Fibroblast of lung (primary cell): ENCODE results near the gene ANGPT4. TPM values are rescaled to one million over a fixed set of nuclear protein-coding genes. Genes with fewer than 3 reads are reported as not detected.

Source experiments
- DNase-seq, 2 donors: peaks; one replicate each; pipeline versions ENCODE4 v3.0.0 to v3.0.0-alpha.2; 2010; ENCODE audit warnings: low read depth in 2 of 2
- H2AFZ ChIP-seq: 2 replicates; pipeline ENCODE4 v1.5.1; 2012; ENCODE audit warnings: low read length, control low read depth, inconsistent platforms
- H3K27ac ChIP-seq: 2 replicates; pipeline ENCODE4 v1.5.1; 2011; ENCODE audit warnings: low read length, control low read depth; ENCODE audit not compliant: insufficient read depth
- H3K27me3 ChIP-seq: 2 replicates; pipeline ENCODE4 v1.5.1; 2011; ENCODE audit warnings: mild to moderate bottlenecking, low read length; ENCODE audit not compliant: control insufficient read depth, insufficient read depth
- H3K36me3 ChIP-seq: 2 replicates; pipeline ENCODE4 v1.5.1; 2011; ENCODE audit warnings: low read length; ENCODE audit not compliant: control insufficient read depth, insufficient read depth
- H3K4me1 ChIP-seq: 2 replicates; pipeline ENCODE4 v1.5.1; 2011; ENCODE audit warnings: low read length; ENCODE audit not compliant: control insufficient read depth, insufficient read depth; ENCODE audit errors: extremely low read depth
- H3K4me2 ChIP-seq: 2 replicates; pipeline ENCODE4 v1.5.1; 2011; ENCODE audit warnings: low read length, control low read depth; ENCODE audit not compliant: insufficient read depth; ENCODE audit errors: extremely low read depth
- H3K4me3 ChIP-seq, 4 experiments: fragments of 200-600 bp in 1 of 4; sonication (generic) in 1 of 4; replicated peaks in 1 of 4; 2 replicates each; pipeline ENCODE4 v1.5.1; 2011 to 2016; ENCODE audit warnings: low read length in 4 of 4, low read depth in 3 of 4, mild to moderate bottlenecking in 3 of 4, control low read depth in 2 of 4, inconsistent platforms in 1 of 4, mixed read lengths in 1 of 4; ENCODE audit not compliant: insufficient read depth in 1 of 4; ENCODE audit errors: control extremely low read depth in 1 of 4
- H3K79me2 ChIP-seq: 2 replicates; pipeline ENCODE4 v1.5.1; 2012; ENCODE audit warnings: mild to moderate bottlenecking, low read length, inconsistent platforms; ENCODE audit not compliant: control insufficient read depth, insufficient read depth
- H3K9ac ChIP-seq: 2 replicates; pipeline ENCODE4 v1.5.1; 2011; ENCODE audit warnings: mild to moderate bottlenecking, low read length, control low read depth; ENCODE audit not compliant: insufficient read depth
- H3K9me3 ChIP-seq: 2 replicates; pipeline ENCODE4 v1.5.1; 2012; ENCODE audit warnings: low read depth, low read length; ENCODE audit not compliant: control insufficient read depth, insufficient read depth
- H4K20me1 ChIP-seq: 2 replicates; pipeline ENCODE4 v1.5.1; 2011; ENCODE audit warnings: low read length; ENCODE audit not compliant: control insufficient read depth, insufficient read depth; ENCODE audit errors: extremely low read depth
- EZH2 ChIP-seq: IDR thresholded peaks from 2 replicates; pipeline ENCODE4 v1.5.1; 2012; ENCODE audit warnings: low read length, control low read depth, mild to moderate bottlenecking; ENCODE audit errors: missing control alignments
- polyA plus RNA-seq, 2 donors: library from polyadenylated mRNA; depleted of rRNA in 1 of 2; stranded (reverse) in 1 of 2; unstranded in 1 of 2; fragments of >200 nt; gene quantifications; 2 replicates each; pipeline ENCODE4 v1.2.1, GENCODE V29; 2011 to 2012; ENCODE audit warnings: missing spikeins in 1 of 2
- total RNA-seq: library from RNA; depleted of rRNA; stranded (reverse); fragments of >200 nt; gene quantifications from 2 replicates; pipeline ENCODE4 v1.2.1, GENCODE V29; 2014
- TF ChIP-seq, protein P1 (sequence below), 2 donors: IDR thresholded peaks in 1 of 2; conservative IDR thresholded peaks in 1 of 2; 1 replicate in 1 of 2; 2 replicates in 1 of 2; pipeline ENCODE4 v1.5.1; 2011 to 2012; ENCODE audit warnings: low read length in 2 of 2, control low read depth in 1 of 2, inconsistent platforms in 1 of 2, low read depth in 1 of 2, mild to moderate bottlenecking in 1 of 2

ANGPT4 gene
- total and polyA plus RNA-seq, 2 donors (not counting 1 experiment from before 2014, with no cell fraction given) = under 0.01 TPM; not detected in 1

DNA sequence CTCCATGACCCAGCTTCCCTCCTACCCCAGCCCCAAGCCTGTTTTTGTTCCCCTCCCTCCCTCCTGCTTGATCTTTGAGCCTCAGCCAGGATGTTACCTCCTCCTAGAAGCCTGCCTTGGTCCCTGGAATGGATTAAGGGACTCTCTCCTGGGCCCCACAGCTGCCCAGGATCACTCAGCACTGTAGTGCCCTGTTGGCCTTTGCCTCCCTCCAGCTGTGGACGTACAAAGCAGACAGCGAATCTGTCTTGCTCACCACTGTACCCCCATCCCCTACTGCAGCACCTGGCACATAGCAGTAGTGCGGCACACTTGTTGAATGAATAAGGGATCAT, 94.4 kb downstream of the ANGPT4 start:
- no peak overlapping the region for H3K27ac ChIP-seq
- H3K36me3 ChIP-seq = no peaks in the 10 kb centered on the region
- no peaks in the 10 kb centered on the region for H3K27me3 ChIP-seq
- H3K9me3 ChIP-seq = no peaks in the 10 kb centered on the region
- H3K9ac ChIP-seq = no peak overlapping the region
- no peak for DNase-seq
- H3K4me2 ChIP-seq = no peak overlapping the region
- H4K20me1 ChIP-seq = no peaks in the 10 kb centered on the region
- no peaks in the 10 kb centered on the region for H3K79me2 ChIP-seq
- H2AFZ ChIP-seq = no peak overlapping the region
- no peaks in the 10 kb centered on the region for H3K4me1 ChIP-seq
- H3K4me3 ChIP-seq = no peak overlapping the region
- TF ChIP-seq, protein P1, sequence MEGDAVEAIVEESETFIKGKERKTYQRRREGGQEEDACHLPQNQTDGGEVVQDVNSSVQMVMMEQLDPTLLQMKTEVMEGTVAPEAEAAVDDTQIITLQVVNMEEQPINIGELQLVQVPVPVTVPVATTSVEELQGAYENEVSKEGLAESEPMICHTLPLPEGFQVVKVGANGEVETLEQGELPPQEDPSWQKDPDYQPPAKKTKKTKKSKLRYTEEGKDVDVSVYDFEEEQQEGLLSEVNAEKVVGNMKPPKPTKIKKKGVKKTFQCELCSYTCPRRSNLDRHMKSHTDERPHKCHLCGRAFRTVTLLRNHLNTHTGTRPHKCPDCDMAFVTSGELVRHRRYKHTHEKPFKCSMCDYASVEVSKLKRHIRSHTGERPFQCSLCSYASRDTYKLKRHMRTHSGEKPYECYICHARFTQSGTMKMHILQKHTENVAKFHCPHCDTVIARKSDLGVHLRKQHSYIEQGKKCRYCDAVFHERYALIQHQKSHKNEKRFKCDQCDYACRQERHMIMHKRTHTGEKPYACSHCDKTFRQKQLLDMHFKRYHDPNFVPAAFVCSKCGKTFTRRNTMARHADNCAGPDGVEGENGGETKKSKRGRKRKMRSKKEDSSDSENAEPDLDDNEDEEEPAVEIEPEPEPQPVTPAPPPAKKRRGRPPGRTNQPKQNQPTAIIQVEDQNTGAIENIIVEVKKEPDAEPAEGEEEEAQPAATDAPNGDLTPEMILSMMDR (conservative IDR thresholded peaks at IDR 0.05 in 1 of 2, IDR thresholded peaks at IDR 0.05 in 1 of 2; ENCODE audit: low read depth in 1 of 2, low read length in 2 of 2) = no peak
- no peak for TF ChIP-seq EZH2

DNA sequence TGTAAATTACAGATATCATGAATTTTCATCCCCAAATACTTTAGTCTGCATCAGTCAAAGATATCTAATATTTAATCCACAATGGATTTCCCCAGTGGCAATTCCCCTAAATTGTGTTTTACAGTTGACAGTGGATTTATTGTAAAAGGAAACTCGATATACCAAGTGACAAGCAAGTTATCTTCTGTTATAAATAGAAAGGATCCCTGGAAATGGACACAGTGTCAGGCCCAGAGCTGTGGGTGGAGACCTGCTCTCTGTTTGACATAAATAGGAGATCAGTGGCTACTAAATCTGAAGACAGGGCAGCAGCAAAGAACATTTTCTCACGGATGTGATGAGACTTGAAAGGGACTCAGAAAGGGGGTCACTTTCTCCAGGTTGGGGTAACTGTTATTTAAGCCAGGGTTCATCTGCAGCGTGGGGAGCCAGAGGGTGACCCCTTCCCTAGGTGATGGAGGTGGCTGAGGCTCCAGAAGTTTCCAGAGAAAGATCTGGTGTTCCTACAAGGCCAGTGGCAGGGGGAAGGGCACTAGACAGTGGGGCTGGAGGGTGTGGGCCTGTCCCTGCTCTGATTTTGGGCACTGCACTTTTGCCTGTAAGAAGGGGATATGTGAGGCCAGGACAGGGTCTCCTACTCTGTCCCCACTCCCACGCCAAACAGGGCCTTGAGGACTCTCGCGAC, 94.9 kb downstream of the ANGPT4 start:
- Histone ChIP-seq H2AFZ (no peak overlapping the region), H3K79me2 (no peaks in the 10 kb centered on the region), H3K36me3 (no peaks in the 10 kb centered on the region), H3K4me2 (no peak overlapping the region), H3K27me3 (no peaks in the 10 kb centered on the region), H3K4me1 (no peaks in the 10 kb centered on the region), H4K20me1 (no peaks in the 10 kb centered on the region), H3K9me3 (no peaks in the 10 kb centered on the region), H3K9ac (no peak overlapping the region), H3K4me3 (no peak overlapping the region), H3K27ac (no peak overlapping the region)
- DNase-seq = no peak
- TF ChIP-seq, protein P1 (conservative IDR thresholded peaks at IDR 0.05 in 1 of 2, IDR thresholded peaks at IDR 0.05 in 1 of 2; ENCODE audit: low read depth in 1 of 2, low read length in 2 of 2) = no peak
- TF ChIP-seq EZH2 = no peak

DNA sequence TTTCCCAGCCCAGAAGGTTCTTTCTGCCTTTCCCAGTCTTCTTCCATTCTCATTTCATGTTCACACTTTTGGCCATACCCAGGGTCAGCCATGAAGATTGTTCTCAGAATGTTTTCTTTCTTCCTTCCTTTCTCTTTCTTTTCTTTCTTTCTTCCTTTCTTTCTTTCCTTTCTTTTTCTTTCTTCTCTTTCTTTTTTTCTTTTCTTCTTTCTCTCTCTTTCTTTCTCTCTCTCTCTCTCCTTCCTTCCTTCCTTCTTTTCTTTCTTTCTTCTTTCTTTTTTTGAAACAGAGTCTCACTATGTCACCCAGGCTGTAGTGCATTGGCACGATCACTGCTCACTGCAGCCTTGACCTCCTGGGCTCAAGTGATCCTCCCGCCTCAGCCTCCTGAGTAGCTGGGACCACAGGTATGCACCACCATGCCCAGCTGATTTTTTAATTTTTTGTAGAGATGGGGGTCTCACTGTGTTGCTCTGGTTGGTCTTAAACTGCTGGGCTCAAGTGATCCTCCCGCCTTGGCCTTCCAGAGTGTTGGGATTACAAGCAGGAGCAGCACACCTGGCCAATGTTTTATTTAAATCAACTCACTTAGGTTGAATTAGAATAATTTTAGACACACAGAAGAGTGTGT, 95.7 kb downstream of the ANGPT4 start:
- TF ChIP-seq, protein P1 (conservative IDR thresholded peaks at IDR 0.05 in 1 of 2, IDR thresholded peaks at IDR 0.05 in 1 of 2; ENCODE audit: low read depth in 1 of 2, low read length in 2 of 2) = no peak
- TF ChIP-seq EZH2 = no peak
- DNase-seq = no peak
- H3K79me2 ChIP-seq = no peaks in the 10 kb centered on the region
- no peaks in the 10 kb centered on the region for H3K36me3 ChIP-seq
- H3K9ac ChIP-seq = no peak overlapping the region
- H3K9me3 ChIP-seq = no peaks in the 10 kb centered on the region
- H3K27ac ChIP-seq = no peak overlapping the region
- no peak overlapping the region for H2AFZ ChIP-seq
- H4K20me1 ChIP-seq = no peaks in the 10 kb centered on the region
- H3K4me2 ChIP-seq = no peak overlapping the region
- H3K4me1 ChIP-seq = no peaks in the 10 kb centered on the region
- H3K27me3 ChIP-seq = no peaks in the 10 kb centered on the region
- no peak overlapping the region for H3K4me3 ChIP-seq

Other genes starting within 250 kb of the ANGPT4 start
- gene SCRT2, start 240.5 kb downstream of the ANGPT4 start, total RNA-seq = not detected in 2 replicates
- not detected in 2 replicates for gene SCRT2, start 240.5 kb downstream of the ANGPT4 start, polyA plus RNA-seq
- not detected in 2 replicates for gene SLC52A3, start 147.8 kb downstream of the ANGPT4 start, total RNA-seq
- gene SLC52A3, start 147.8 kb downstream of the ANGPT4 start, polyA plus RNA-seq = not detected in 2 replicates
- 1.3 and 1.8 TPM in 2 replicates for gene FAM110A, start 82.6 kb downstream of the ANGPT4 start, total RNA-seq
- 1.5 and 4.0 TPM in 2 replicates for gene FAM110A, start 82.6 kb downstream of the ANGPT4 start, polyA plus RNA-seq
- gene RSPO4, start 86.0 kb upstream of the ANGPT4 start, total RNA-seq = not detected in 2 replicates
- gene RSPO4, start 86.0 kb upstream of the ANGPT4 start, polyA plus RNA-seq = not detected in 2 replicates
- 16.4 and 26.4 TPM in 2 replicates for gene PSMF1, start 202.3 kb upstream of the ANGPT4 start, total RNA-seq
- gene PSMF1, start 202.3 kb upstream of the ANGPT4 start, polyA plus RNA-seq = 141 and 169 TPM in 2 replicates